Esophagus muscularis mucosa (tissue), 4 donors: Measurements from ENCODE around the gene DOCK4.

Source experiments
- EP300 ChIP-seq: sonication (generic); formaldehyde crosslinking; IDR thresholded peaks from one replicate; pipeline ENCODE4 v1.6.1; 2017; ENCODE audit warnings: antibody characterized with exemption
- POLR2A ChIP-seq: fragments of 450-650 bp; IDR thresholded peaks from one replicate; pipeline ENCODE4 v1.6.1; 2017; ENCODE audit warnings: antibody characterized with exemption, moderate library complexity, mild to moderate bottlenecking, low read depth
- POLR2AphosphoS5 ChIP-seq, 2 donors: sonication (generic); formaldehyde crosslinking; IDR thresholded peaks; one replicate each; pipeline ENCODE4 v1.6.1; 2017; ENCODE audit warnings: antibody characterized with exemption in 2 of 2
- TF ChIP-seq, protein P1 (sequence below), 3 experiments: fragments of 200-600 bp in 2 of 3; fragments of 450-650 bp in 1 of 3; sonication (generic) in 2 of 3; IDR thresholded peaks; one replicate each; pipeline ENCODE4 v1.5.1; 2017 to 2019; ENCODE audit warnings: antibody characterized with exemption in 3 of 3, mild to moderate bottlenecking in 2 of 3, moderate library complexity in 1 of 3

DNA sequence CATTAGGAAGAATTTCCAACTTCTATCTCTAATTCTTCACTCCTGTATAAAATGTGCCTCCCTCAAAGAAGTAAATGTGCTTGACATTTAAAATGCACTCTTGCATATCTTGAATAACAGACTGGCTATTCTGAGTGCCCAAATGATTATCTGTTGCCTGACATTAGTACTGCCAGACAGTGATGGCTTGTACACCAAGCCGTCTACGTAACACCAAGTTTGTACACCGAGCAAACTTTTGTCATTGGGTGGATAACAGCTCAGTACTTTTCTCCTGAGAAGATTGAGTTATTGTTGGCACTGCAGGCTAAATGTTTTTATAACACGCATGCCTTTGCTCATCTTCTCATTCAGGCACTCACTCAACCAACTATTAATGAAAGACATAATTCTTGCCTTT is 137.2 kb downstream of the DOCK4 start:
- TF ChIP-seq POLR2AphosphoS5 (IDR thresholded peaks at IDR 0.05) (no peak), POLR2A (no peak), EP300 (no peak)
- TF ChIP-seq, protein P1, sequence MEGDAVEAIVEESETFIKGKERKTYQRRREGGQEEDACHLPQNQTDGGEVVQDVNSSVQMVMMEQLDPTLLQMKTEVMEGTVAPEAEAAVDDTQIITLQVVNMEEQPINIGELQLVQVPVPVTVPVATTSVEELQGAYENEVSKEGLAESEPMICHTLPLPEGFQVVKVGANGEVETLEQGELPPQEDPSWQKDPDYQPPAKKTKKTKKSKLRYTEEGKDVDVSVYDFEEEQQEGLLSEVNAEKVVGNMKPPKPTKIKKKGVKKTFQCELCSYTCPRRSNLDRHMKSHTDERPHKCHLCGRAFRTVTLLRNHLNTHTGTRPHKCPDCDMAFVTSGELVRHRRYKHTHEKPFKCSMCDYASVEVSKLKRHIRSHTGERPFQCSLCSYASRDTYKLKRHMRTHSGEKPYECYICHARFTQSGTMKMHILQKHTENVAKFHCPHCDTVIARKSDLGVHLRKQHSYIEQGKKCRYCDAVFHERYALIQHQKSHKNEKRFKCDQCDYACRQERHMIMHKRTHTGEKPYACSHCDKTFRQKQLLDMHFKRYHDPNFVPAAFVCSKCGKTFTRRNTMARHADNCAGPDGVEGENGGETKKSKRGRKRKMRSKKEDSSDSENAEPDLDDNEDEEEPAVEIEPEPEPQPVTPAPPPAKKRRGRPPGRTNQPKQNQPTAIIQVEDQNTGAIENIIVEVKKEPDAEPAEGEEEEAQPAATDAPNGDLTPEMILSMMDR (IDR thresholded peaks at IDR 0.05): no peak
